HepG2 (cell line): Measurements from ENCODE around the gene KANK4. TPM values are rescaled to one million over a fixed set of nuclear protein-coding genes. Genes with fewer than 3 reads are reported as not detected.

Source experiments
- ATAC-seq: fragments of 200-7000 bp; cut with Tn5 transposase; 3 replicates; pipeline ENCODE4 v1.9.1; 2020; ENCODE audit warnings: mild to moderate bottlenecking, moderate library complexity
- BruUV-seq: library from RNA; stranded (reverse); fragments of 400-500 nt; replicated peaks from 2 replicates; lab custom pipeline; 2021; lab: Mats Ljungman, UMichigan
- CTCF ChIA-PET: fragments of 300-600 bp; formaldehyde crosslinking; extraction: SDS; loops from one replicate; lab custom pipeline; 2021; ENCODE audit warnings: low total read pairs, inconsistent platforms, low intra/inter-chr PET ratio; lab: Yijun Ruan, JAX
- POLR2A ChIA-PET: fragments of 350-600 bp; sonication (Branson Sonifier 250); formaldehyde crosslinking; loops from one replicate; lab custom pipeline; 2020; ENCODE audit warnings: antibody characterized with exemption, inconsistent platforms; lab: Yijun Ruan, JAX
- DNase-seq: peaks from one replicate; pipeline ENCODE4 v3.0.0-alpha.2; 2015; ENCODE audit warnings: low spot score
- FAIRE-seq: peaks from 3 replicates; lab custom pipeline; 2011; peaks lifted over from hg19 to GRCh38; lab: Jason Lieb, UNC
- H2AFZ ChIP-seq: one replicate; pipeline ENCODE4 v1.6.1; 2011; ENCODE audit warnings: low read length, inconsistent platforms
- H3K27ac ChIP-seq: fragments of 300-600 bp; 3 replicates; pipeline ENCODE4 v1.8.0; 2011; ENCODE audit warnings: mixed run types, mild to moderate bottlenecking, mixed read lengths, low read length, inconsistent platforms; ENCODE audit not compliant: insufficient read depth; ENCODE audit errors: extremely low read length
- H3K27me3 ChIP-seq, 2 experiments: fragments of 200-600 bp in 1 of 2; 2 replicates in 1 of 2; 3 replicates in 1 of 2; pipeline versions ENCODE4 v1.6.0 to v1.8.0; 2011; ENCODE audit warnings: low read length in 2 of 2, mild to moderate bottlenecking in 2 of 2, moderate library complexity in 2 of 2, inconsistent platforms in 1 of 2; ENCODE audit not compliant: insufficient read depth in 2 of 2, control insufficient read depth in 1 of 2
- H3K36me3 ChIP-seq, 2 experiments: fragments of 200-600 bp in 1 of 2; replicated peaks in 1 of 2; 2 replicates in 1 of 2; 3 replicates in 1 of 2; pipeline versions ENCODE4 v1.5.1 to v1.8.0; 2011; ENCODE audit warnings: low read length in 2 of 2, inconsistent platforms in 1 of 2; ENCODE audit not compliant: insufficient read depth in 2 of 2, control insufficient read depth in 1 of 2
- H3K4me1 ChIP-seq: 2 replicates; pipeline ENCODE4 v1.5.1; 2012; ENCODE audit warnings: low read length, inconsistent platforms; ENCODE audit not compliant: insufficient read depth
- H3K4me2 ChIP-seq: 2 replicates; pipeline ENCODE4 v1.6.0; 2011; ENCODE audit warnings: low read depth, low read length, inconsistent platforms
- H3K4me3 ChIP-seq, 3 experiments: fragments of 200-600 bp in 1 of 3; sonication (generic), shearing (Covaris generic) in 1 of 3; replicated peaks in 1 of 3; 2 replicates each; pipeline ENCODE4 v1.5.1; 2011 to 2016; ENCODE audit warnings: low read length in 3 of 3, inconsistent platforms in 2 of 3, low read depth in 2 of 3, mild to moderate bottlenecking in 2 of 3, control low read depth in 1 of 3, mixed read lengths in 1 of 3; ENCODE audit not compliant: insufficient read depth in 1 of 3
- H3K79me2 ChIP-seq: one replicate; pipeline ENCODE4 v1.6.1; 2011; ENCODE audit warnings: low read length, inconsistent platforms; ENCODE audit not compliant: insufficient read depth
- H3K9ac ChIP-seq: 2 replicates; pipeline ENCODE4 v1.6.0; 2011; ENCODE audit warnings: mild to moderate bottlenecking, low read depth, low read length, inconsistent platforms; ENCODE audit not compliant: insufficient read depth
- H3K9me3 ChIP-seq: 2 replicates; pipeline ENCODE4 v1.5.1; 2012; ENCODE audit warnings: mild to moderate bottlenecking, low read length
- H4K20me1 ChIP-seq: 2 replicates; pipeline ENCODE4 v1.6.0; 2011; ENCODE audit warnings: inconsistent platforms, mild to moderate bottlenecking, low read length, moderate library complexity; ENCODE audit not compliant: insufficient read depth
- EP300 ChIP-seq, 3 experiments: sonication (generic) in 1 of 3; formaldehyde crosslinking in 1 of 3; IDR thresholded peaks; 2 replicates each; pipeline versions ENCODE4 v1.5.1 to v1.6.1; 2011 to 2020; ENCODE audit warnings: low read depth in 2 of 3, low read length in 2 of 3, borderline replicate concordance in 1 of 3, improper control_type of control experiment in 1 of 3, mild to moderate bottlenecking in 1 of 3, missing genetic modification reagents in 1 of 3, moderate library complexity in 1 of 3
- FIP1L1 ChIP-seq: fragments of 200-400 bp; formaldehyde crosslinking; IDR thresholded peaks from 2 replicates; pipeline ENCODE4 v1.6.1; 2018; ENCODE audit warnings: low read depth, mild to moderate bottlenecking, low read length, moderate library complexity, borderline replicate concordance; ENCODE audit not compliant: insufficient read depth
- LCORL ChIP-seq, 2 experiments: fragments of 450-650 bp in 1 of 2; sonication (generic) in 1 of 2; formaldehyde crosslinking in 1 of 2; IDR thresholded peaks; 2 replicates each; pipeline versions ENCODE4 v1.5.0 to v1.6.1; 2017 to 2020; ENCODE audit warnings: antibody characterized with exemption in 1 of 2, missing genetic modification reagents in 1 of 2
- POGZ ChIP-seq: sonication (generic); formaldehyde crosslinking; IDR thresholded peaks from 2 replicates; pipeline ENCODE4 v1.4.0; 2020; ENCODE audit warnings: mild to moderate bottlenecking, missing genetic modification reagents
- STAG1 ChIP-seq: sonication (generic); formaldehyde crosslinking; IDR thresholded peaks from 2 replicates; pipeline ENCODE4 v1.4.0; 2020; ENCODE audit warnings: missing genetic modification reagents
- U2AF2 ChIP-seq: fragments of 200-400 bp; formaldehyde crosslinking; IDR thresholded peaks from 2 replicates; pipeline ENCODE4 v1.6.1; 2017; ENCODE audit warnings: low read depth, mild to moderate bottlenecking, low read length
- ZKSCAN8 ChIP-seq: IDR thresholded peaks from 2 replicates; pipeline ENCODE4 v1.6.1; 2016; ENCODE audit warnings: borderline replicate concordance, missing genetic modification reagents, missing compliant biosample characterization
- ZNF383 ChIP-seq: sonication (generic); formaldehyde crosslinking; IDR thresholded peaks from 2 replicates; pipeline ENCODE4 v1.4.0; 2020; ENCODE audit warnings: missing genetic modification reagents, mild to moderate bottlenecking, borderline replicate concordance
- ZNF883 ChIP-seq: sonication (generic); formaldehyde crosslinking; IDR thresholded peaks from 2 replicates; pipeline ENCODE4 v1.5.1; 2020; ENCODE audit warnings: mild to moderate bottlenecking, missing genetic modification reagents; ENCODE audit errors: not compliant biosample characterization
- WGBS: methylation state at CpG from one replicate; pipeline ENCODE4 v1.1.6; 2017; ENCODE audit warnings: low lambda C conversion rate; 5-methylcytosine and 5-hydroxymethylcytosine counted together
- in situ Hi-C: cut with HindIII; loops from 2 replicates; pipeline ENCODE4 v1.10.0; 2017; ENCODE audit warnings: low pct_unique_long_range_greater_than_20kb; ENCODE audit not compliant: extremely low pct_ligation_motif_present
- intact Hi-C: fragments of 100-400 bp; cut with micrococcal nuclease; formaldehyde crosslinking; loops from one replicate; pipeline ENCODE4 v1.10.0; 2022; ENCODE audit not compliant: unreplicated experiment
- polyA plus RNA-seq, 8 experiments: library from polyadenylated mRNA; depleted of rRNA in 3 of 8; stranded (reverse) in 7 of 8; unstranded in 1 of 8; fragments of >200 nt; fragmentation: Illumina TruSeq in 4 of 8; extraction: Trizol in 4 of 8; gene quantifications; 2 replicates each; pipeline versions ENCODE4 v1.2.1 to v1.2.3, GENCODE V29; 2011 to 2016; ENCODE audit warnings: low read depth in 4 of 8, missing spikeins in 1 of 8, mixed read lengths in 1 of 8; ENCODE audit not compliant: insufficient read depth in 1 of 8
- total RNA-seq, 5 experiments: library from RNA; depleted of rRNA; stranded (reverse); fragments of >200 nt; fragmentation: Illumina TruSeq; extraction: Trizol; gene quantifications; 2 replicates each; pipeline ENCODE4 v1.2.3, GENCODE V29; 2016; ENCODE audit warnings: low read depth in 1 of 5
- TF ChIP-seq, protein P1 (sequence below): sonication (generic); formaldehyde crosslinking; IDR thresholded peaks from 2 replicates; pipeline ENCODE4 v1.4.0; 2020; ENCODE audit warnings: missing genetic modification reagents

KANK4 gene
- total and polyA plus RNA-seq, 2 of the 13 experiments (the other 11 are each of a cell fraction or from before 2014, with no cell fraction given) = 16.1 to 25.7 TPM

GRCh38 chr1:62271134-62271533, 48.1 kb downstream of the KANK4 start (continued):
- TF ChIP-seq ZNF383 (CRISPR knock-in tag) (no peak), STAG1 (CRISPR knock-in tag) (no peak)

DNA sequence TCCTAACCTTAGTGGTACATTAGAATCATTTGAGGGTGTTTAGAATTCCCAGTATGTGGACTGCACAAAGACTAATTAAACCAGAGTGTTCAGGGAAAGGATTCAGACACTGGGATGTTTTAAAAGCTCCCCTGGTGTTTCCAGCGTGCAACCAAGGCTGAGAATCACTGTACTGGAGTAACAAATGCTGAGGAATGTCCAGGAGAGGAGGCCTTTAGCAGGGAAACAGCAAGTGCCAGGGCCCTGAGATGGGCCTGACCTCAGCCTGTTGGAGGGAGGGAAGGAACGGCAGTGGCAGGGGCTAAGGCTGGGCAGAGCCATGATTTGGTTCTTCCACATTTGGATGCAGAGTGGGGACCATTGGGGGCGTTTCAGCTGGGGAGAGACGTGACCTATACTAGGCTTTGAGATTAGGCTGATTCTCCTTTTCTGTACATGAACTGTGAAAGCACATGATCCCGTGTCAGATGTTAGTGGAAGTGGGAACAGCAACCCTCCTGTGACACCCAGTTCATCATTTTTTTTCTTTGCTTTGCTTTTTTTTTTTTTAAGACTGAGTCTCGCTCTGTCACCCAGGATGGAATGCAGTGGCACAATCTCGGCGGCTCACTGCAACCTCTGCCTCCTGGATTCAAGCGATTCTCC, 49.3 kb downstream of the KANK4 start:
- H3K36me3 ChIP-seq = peaks cover 15 to 67% of the 10 kb centered on the region in 2 experiments
- H2AFZ ChIP-seq = no peak overlapping the region
- intact Hi-C loops (no loop called here), in situ Hi-C loops (no loop called here)
- no peaks in the 10 kb centered on the region for H3K9me3 ChIP-seq
- 90% methylated on average over 9 of the region's 9 CpGs for WGBS
- ChIA-PET POLR2A (no interaction called here), CTCF (no interaction called here)
- no peaks in the 10 kb centered on the region for H3K79me2 ChIP-seq
- TF ChIP-seq FIP1L1 (no peak), POGZ (CRISPR knock-in tag) (no peak), ZNF883 (CRISPR knock-in tag) (no peak), EP300 (IDR thresholded peaks at IDR 0.05; ENCODE audit: low read depth in 2 of 2, low read length in 2 of 2) (no peak), EP300 (CRISPR knock-in tag; IDR thresholded peaks at IDR 0.05; ENCODE audit: borderline replicate concordance) (no peak), U2AF2 (no peak), ZKSCAN8 (CRISPR knock-in tag) (no peak), LCORL (IDR thresholded peaks at IDR 0.05) (no peak), LCORL (CRISPR knock-in tag; IDR thresholded peaks at IDR 0.05) (no peak)
- TF ChIP-seq, protein P1, sequence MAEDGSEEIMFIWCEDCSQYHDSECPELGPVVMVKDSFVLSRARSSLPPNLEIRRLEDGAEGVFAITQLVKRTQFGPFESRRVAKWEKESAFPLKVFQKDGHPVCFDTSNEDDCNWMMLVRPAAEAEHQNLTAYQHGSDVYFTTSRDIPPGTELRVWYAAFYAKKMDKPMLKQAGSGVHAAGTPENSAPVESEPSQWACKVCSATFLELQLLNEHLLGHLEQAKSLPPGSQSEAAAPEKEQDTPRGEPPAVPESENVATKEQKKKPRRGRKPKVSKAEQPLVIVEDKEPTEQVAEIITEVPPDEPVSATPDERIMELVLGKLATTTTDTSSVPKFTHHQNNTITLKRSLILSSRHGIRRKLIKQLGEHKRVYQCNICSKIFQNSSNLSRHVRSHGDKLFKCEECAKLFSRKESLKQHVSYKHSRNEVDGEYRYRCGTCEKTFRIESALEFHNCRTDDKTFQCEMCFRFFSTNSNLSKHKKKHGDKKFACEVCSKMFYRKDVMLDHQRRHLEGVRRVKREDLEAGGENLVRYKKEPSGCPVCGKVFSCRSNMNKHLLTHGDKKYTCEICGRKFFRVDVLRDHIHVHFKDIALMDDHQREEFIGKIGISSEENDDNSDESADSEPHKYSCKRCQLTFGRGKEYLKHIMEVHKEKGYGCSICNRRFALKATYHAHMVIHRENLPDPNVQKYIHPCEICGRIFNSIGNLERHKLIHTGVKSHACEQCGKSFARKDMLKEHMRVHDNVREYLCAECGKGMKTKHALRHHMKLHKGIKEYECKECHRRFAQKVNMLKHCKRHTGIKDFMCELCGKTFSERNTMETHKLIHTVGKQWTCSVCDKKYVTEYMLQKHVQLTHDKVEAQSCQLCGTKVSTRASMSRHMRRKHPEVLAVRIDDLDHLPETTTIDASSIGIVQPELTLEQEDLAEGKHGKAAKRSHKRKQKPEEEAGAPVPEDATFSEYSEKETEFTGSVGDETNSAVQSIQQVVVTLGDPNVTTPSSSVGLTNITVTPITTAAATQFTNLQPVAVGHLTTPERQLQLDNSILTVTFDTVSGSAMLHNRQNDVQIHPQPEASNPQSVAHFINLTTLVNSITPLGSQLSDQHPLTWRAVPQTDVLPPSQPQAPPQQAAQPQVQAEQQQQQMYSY = no peak
- ATAC-seq (no peak), FAIRE-seq (no peak), DNase-seq (no peak)
- no peak overlapping the region for H3K9ac ChIP-seq
- H3K27me3 ChIP-seq = no peaks in the 10 kb centered on the region
- no peaks in the 10 kb centered on the region for H4K20me1 ChIP-seq
- no peak overlapping the region for H3K4me3 ChIP-seq
- BruUV-seq = no TSS peak
- no peak overlapping the region for H3K4me2 ChIP-seq
- H3K27ac ChIP-seq = no peak overlapping the region
- no peaks in the 10 kb centered on the region for H3K4me1 ChIP-seq
